Astrocyte of the spinal cord (primary cell): ENCODE data around the gene LAMA3.

Experiments used
- DNase-seq: peaks from one replicate; pipeline ENCODE4 v3.0.0; 2011; ENCODE audit warnings: low read depth, low spot score
- H3K4me3 ChIP-seq: 2 replicates; pipeline ENCODE4 v1.5.1; 2011; ENCODE audit warnings: low read depth, mild to moderate bottlenecking, low read length, moderate library complexity
- in situ Hi-C: cut with HindIII; loops from 2 replicates; pipeline ENCODE4 v1.10.0; 2017; ENCODE audit warnings: low sequenced_read_pairs
- TF ChIP-seq, protein P1 (sequence below): IDR thresholded peaks from 2 replicates; pipeline ENCODE4 v1.5.1; 2012; ENCODE audit warnings: low read depth, mild to moderate bottlenecking, low read length, inconsistent platforms

LAMA3 gene

DNA sequence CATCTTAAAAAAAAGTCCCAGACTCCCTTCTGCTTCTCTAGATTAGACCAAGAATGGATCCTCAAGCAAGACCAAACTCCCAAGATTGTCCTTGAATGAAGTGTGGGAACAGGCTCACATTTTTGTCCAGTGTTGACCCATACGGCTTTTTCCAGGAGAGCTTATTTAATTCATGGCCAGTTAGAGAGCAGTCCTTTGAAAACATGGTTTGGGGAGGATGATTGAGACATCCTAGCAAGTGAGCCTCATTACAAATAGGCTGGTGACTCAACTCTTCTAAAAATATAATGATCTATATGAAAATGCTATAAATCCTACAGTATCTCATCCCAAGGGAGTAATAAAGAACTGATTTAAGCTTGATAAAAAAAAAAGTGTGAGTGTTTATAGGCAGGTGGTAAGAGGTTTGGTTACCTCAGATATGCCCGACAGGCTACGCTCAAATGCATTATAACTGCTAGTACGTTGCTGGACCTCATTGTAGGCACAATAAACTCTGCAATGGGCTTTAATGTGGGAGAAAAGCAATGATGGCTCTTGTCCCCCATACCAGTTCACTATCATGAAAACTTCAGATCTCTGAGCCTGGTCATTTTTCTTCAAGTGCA, 43.6 kb upstream of the LAMA3 start:
- TF ChIP-seq, protein P1, sequence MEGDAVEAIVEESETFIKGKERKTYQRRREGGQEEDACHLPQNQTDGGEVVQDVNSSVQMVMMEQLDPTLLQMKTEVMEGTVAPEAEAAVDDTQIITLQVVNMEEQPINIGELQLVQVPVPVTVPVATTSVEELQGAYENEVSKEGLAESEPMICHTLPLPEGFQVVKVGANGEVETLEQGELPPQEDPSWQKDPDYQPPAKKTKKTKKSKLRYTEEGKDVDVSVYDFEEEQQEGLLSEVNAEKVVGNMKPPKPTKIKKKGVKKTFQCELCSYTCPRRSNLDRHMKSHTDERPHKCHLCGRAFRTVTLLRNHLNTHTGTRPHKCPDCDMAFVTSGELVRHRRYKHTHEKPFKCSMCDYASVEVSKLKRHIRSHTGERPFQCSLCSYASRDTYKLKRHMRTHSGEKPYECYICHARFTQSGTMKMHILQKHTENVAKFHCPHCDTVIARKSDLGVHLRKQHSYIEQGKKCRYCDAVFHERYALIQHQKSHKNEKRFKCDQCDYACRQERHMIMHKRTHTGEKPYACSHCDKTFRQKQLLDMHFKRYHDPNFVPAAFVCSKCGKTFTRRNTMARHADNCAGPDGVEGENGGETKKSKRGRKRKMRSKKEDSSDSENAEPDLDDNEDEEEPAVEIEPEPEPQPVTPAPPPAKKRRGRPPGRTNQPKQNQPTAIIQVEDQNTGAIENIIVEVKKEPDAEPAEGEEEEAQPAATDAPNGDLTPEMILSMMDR: no peak
- DNase-seq: no peak
- in situ Hi-C loops: no loop called here
- no peak overlapping the region for H3K4me3 ChIP-seq

DNA sequence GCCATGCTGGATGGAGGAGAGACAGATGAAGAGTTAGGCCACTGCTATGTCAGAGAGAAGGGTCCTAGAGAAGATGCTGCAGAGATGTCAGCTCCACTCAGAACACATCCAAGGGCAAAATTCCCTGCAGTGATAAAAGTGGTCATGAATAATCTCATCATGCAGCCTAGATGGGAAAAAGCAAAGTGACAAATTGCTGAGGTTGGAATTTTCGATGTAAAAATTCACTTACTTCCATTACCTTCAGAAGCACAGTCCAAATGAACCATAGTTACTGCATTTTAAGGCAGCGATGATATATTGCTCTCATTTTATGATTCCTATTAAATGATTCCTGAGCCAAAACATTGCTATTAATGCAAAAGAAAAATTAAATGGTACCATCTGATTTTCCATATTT, 43.0 kb upstream of the LAMA3 start:
- TF ChIP-seq, protein P1: no peak
- H3K4me3 ChIP-seq: no peak overlapping the region
- in situ Hi-C loops: no loop called here
- DNase-seq: no peak

DNA sequence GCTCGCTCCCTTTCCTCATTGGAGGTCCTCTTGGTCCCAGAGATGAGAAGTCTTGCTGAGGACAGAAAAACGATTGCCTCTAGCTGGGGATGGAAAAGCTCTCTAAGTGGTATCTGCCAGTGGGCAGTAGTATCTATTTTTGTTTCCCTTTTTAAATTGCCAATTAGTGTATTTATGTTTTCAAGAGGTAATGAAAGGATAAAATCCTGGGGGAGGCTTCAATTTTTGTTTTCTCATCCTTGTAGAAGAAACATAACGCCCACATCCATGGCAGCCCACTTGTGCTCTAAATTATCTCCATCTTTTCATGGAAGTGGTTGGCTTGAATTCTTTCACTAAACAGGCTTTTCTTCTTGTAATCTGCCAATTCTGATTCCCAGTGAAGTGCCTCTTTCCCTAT, 40.8 kb upstream of the LAMA3 start:
- in situ Hi-C loops: no loop called here
- no peak overlapping the region for H3K4me3 ChIP-seq
- TF ChIP-seq, protein P1: no peak
- DNase-seq: no peak

DNA sequence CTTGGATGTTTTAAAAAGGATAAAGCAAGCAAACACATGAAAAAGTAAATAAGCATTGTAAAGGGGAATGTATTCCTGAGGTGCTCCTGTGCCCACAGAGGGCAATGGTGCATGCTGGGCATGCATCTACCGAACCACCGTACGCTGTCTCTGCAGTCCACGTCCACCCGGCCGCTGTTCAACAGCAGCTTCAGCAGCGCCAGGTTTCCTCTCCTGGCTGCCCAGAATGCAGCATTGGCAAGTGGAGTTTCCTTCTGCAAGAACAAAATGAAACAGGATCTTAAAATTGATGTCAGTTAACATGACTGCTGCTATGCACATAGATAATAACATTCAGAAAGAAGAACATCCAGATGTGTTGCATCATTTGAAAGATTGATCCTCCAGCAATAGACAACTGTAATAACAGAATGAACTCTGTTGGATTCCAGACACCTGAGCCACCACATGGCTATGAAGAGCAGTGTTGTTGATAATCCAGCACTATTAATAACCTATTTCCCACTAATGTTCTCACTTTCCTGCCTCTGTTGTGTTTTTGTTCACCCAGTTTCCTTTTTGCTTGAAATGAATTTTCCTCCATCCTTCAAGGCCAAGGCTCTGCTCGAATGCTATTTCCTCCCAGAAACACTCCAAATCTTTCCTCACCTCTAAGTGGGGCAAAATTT, 40.2 kb upstream of the LAMA3 start:
- no peak for DNase-seq
- TF ChIP-seq, protein P1: no peak
- in situ Hi-C loops: no loop called here

DNA sequence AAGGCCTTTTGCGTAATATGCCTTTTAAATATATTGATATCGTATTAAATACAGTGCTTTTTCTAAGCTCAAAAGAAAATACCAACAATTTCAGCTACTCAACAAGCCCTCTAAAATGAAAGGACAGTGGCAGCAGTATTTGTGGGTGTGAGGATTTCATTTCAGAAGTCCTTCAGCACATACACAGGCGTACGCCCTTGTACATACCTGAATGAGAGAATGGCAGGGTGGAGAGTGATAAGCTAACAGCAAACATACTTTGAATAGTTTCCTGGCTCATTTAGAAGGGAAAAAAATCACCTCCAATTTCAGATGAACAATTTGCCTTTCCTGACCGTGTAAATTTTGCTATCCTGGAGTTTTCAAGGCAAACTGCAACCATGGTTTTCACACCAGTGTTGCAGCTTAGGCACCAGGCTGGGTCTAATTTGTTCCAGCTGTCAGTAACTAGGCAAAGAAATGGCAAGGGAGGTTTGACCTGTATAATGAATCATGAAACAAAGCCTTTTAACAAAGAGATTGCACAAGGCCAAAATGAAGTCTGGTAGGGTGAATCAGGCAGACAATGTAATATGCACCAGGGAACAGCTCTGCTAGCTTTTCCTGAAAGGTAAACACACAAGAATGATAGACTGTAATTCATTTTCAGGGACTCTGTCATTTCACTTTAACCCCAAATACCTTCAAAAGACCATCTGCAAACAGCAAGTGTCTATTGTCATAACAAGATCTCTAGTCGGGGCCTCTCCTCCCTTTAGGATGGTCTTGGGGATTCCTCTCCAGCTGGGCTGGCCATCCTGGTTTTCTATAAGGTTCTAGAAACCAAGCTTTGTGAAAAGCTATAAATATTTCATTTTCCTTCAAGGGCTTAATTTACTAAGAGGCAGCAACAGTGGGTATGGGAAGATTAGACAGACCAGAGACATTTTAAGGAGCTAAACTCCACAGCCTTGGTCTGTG, 38.0 kb upstream of the LAMA3 start:
- TF ChIP-seq, protein P1: no peak
- no peak overlapping the region for H3K4me3 ChIP-seq
- in situ Hi-C loops: no loop called here
- DNase-seq: peak; percentile 71

More for the DNA sequence above, 40.2 kb upstream of the LAMA3 start:
- H3K4me3 ChIP-seq: no peak overlapping the region

DNA sequence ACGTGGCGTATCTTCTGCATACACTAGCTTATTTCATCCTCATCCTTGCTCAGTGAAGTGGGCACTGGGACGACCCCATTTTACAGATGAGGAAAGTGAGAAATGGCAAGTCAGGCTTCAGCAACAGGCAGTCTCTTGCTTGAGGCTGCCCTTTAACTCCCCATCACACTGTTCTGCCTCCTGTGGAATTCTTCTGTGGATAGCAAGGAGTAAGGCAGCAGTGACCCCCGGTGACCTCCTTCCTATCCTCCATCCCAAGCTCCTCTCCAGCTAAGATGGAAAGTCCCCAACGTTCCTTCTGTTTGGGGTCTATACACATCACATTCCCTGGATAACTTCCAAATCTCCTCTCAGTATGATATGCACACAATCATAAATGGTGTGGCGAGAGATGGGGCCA, 37.0 kb upstream of the LAMA3 start:
- TF ChIP-seq, protein P1: no peak
- in situ Hi-C loops: no loop called here
- DNase-seq: no peak
- H3K4me3 ChIP-seq: no peak overlapping the region
